Psoas muscle (tissue), 8 donors: ENCODE measurements around the gene AVL9. TPM values are rescaled to one million over a fixed set of nuclear protein-coding genes. Genes with fewer than 3 reads are reported as not detected.

Experiments used
- ATAC-seq, 4 donors: fragments of 200-7000 bp; cut with Tn5 transposase; one replicate each; pipeline ENCODE4 v1.9.1; 2020; ENCODE audit warnings: moderate library complexity in 3 of 4, mild to moderate bottlenecking in 2 of 4
- DNase-seq, 2 donors: peaks; one replicate each; pipeline ENCODE4 v3.0.0-alpha.2; 2020
- H3K27ac ChIP-seq: fragments of 200-600 bp; one replicate; pipeline ENCODE4 v1.8.0; 2022
- H3K27me3 ChIP-seq, 3 donors: fragments of 200-600 bp in 1 of 3; one replicate each; pipeline versions ENCODE4 v1.6.1 to v1.8.0; 2013 to 2022; ENCODE audit warnings: low read length in 2 of 3, mild to moderate bottlenecking in 2 of 3, moderate library complexity in 1 of 3; ENCODE audit not compliant: insufficient read depth in 3 of 3
- H3K36me3 ChIP-seq, 2 donors: fragments of 200-600 bp in 1 of 2; one replicate each; pipeline versions ENCODE4 v1.6.1 to v1.8.0; 2013 to 2022; ENCODE audit warnings: low read depth in 1 of 2, mild to moderate bottlenecking in 1 of 2, moderate library complexity in 1 of 2; ENCODE audit not compliant: insufficient read depth in 1 of 2
- H3K4me1 ChIP-seq: fragments of 200-600 bp; one replicate; pipeline ENCODE4 v1.8.0; 2022
- H3K4me3 ChIP-seq: fragments of 200-600 bp; one replicate; pipeline ENCODE4 v1.8.0; 2022; ENCODE audit warnings: mild to moderate bottlenecking
- H3K9me3 ChIP-seq: fragments of 200-600 bp; one replicate; pipeline ENCODE4 v1.8.0; 2022
- CTCF ChIP-seq: fragments of 200-600 bp; IDR thresholded peaks from one replicate; pipeline ENCODE4 v1.8.0; 2022; ENCODE audit warnings: antibody characterized with exemption
- WGBS, 3 donors: extraction: QIAGEN DNeasy Blood & Tissue Kit; methylation state at CpG; one replicate each; pipeline versions ENCODE4 v1.1.6 to v1.1.7; 2013; 5-methylcytosine and 5-hydroxymethylcytosine counted together
- intact Hi-C, 2 donors: fragments of 100-400 bp; cut with DNase I; formaldehyde crosslinking; loops; one replicate each; pipeline versions ENCODE4 v1.11.0 to v1.14.2; 2022
- polyA plus RNA-seq, 3 donors: library from polyadenylated mRNA; stranded (reverse); fragments of 200-250 nt; gene quantifications; one replicate each; pipeline ENCODE4 v1.2.3, GENCODE V29; 2013
- total RNA-seq, 4 donors: library from RNA; stranded (reverse); fragmentation: NEBNext Ultra II Directional in 2 of 4; extraction: Animal tissue kit (Norgen Biotek cat#: 25700) in 2 of 4; gene quantifications; one replicate each; pipeline versions ENCODE4 v1.2.1 to v1.2.4, GENCODE V29; 2021 to 2023
- donor health status: healthy with polysubstance abuse.
- donor health status: DM: no; HTN: no; CAD: no; lungs with moderate emphysema.
- donor health status: Bipolar disorder and iron deficiency.
- donor health status: healthy.
- donor health status: DM: yes; HTN: yes; CAD: no.
- donor health status: DM: no; HTN: no; CAD: no.
- donor health status: DM: no; HTN: no; CAD: no.
- donor health status: DM: yes; HTN: yes; CAD: no.

AVL9 gene
- total and polyA plus RNA-seq, 7 donors, result 8.1 to 25.2 (median 18.9) TPM

- no peak for TF ChIP-seq CTCF
- no peak for DNase-seq
- intact Hi-C loops, result no loop called here
- H3K4me1 ChIP-seq, result no peaks in the 10 kb centered on the region
- no peaks in the 10 kb centered on the region for H3K9me3 ChIP-seq
- ATAC-seq, result no peak
- H3K36me3 ChIP-seq, result peaks cover 0 to 84% of the 10 kb centered on the region in 2 donors
- no peak overlapping the region for H3K27ac ChIP-seq
- H3K4me3 ChIP-seq, result no peak overlapping the region
- 97 to 98% (median 98%) methylated on average over 4 of the region's 4 CpGs for WGBS, 3 donors
- H3K27me3 ChIP-seq, result no peaks in the 10 kb centered on the region
These were observed 64.2 kb downstream of the AVL9 start for GRCh38 chr7:32559480-32559879.

- Histone ChIP-seq H3K27ac (no peak overlapping the region), H3K4me1 (no peaks in the 10 kb centered on the region), H3K36me3 (peaks cover 0 to 78% of the 10 kb centered on the region in 2 donors), H3K4me3 (no peak overlapping the region), H3K9me3 (no peaks in the 10 kb centered on the region), H3K27me3 (no peaks in the 10 kb centered on the region)
- no peak for DNase-seq
- no peak for TF ChIP-seq CTCF
- intact Hi-C loops, result no loop called here
- WGBS, 3 donors, result 98 to 99% (median 98%) methylated on average over 2 of the region's 2 CpGs
- ATAC-seq, result no peak
These were observed 64.8 kb downstream of the AVL9 start for GRCh38 chr7:32560075-32560474.

GRCh38 chr7:32561613-32562012 is 66.3 kb downstream of the AVL9 start:
- DNase-seq (no peak), ATAC-seq (no peak)
- H3K27ac ChIP-seq, result no peak overlapping the region
- peaks cover 0 to 69% of the 10 kb centered on the region in 2 donors for H3K36me3 ChIP-seq
- no peaks in the 10 kb centered on the region for H3K27me3 ChIP-seq
- TF ChIP-seq CTCF, result no peak
- H3K4me3 ChIP-seq, result no peak overlapping the region
- 96 to 97% (median 97%) methylated on average over 2 of the region's 2 CpGs for WGBS, 3 donors
- intact Hi-C loops, result no loop called here
- no peaks in the 10 kb centered on the region for H3K4me1 ChIP-seq
- no peaks in the 10 kb centered on the region for H3K9me3 ChIP-seq

GRCh38 chr7:32564542-32564941 is 69.3 kb downstream of the AVL9 start:
- WGBS, 3 donors, result 36 to 57% (median 52%) methylated on average over 3 of the region's 3 CpGs
- H3K27ac ChIP-seq, result no peak overlapping the region

More at GRCh38 chr7:32564542-32564941, 69.3 kb downstream of the AVL9 start:
- Histone ChIP-seq H3K27me3 (no peaks in the 10 kb centered on the region), H3K4me1 (no peaks in the 10 kb centered on the region), H3K36me3 (peaks cover 0 to 45% of the 10 kb centered on the region in 2 donors), H3K4me3 (no peak overlapping the region), H3K9me3 (no peaks in the 10 kb centered on the region)
- intact Hi-C loops, result no loop called here
- TF ChIP-seq CTCF, result no peak
- ATAC-seq, result no peak
- no peak for DNase-seq
